Measurements from ENCODE around the gene AFDN.

AFDN gene

GRCh38 chr6:167906899-167907298, 80.2 kb downstream of the AFDN start:
- no peak for TF ChIP-seq CTCF (IDR thresholded peaks at IDR 0.05; ENCODE audit: insufficient read depth, low read length, poor library complexity, severe bottlenecking)
- no peak for TF ChIP-seq EZH2phosphoT487 (conservative IDR thresholded peaks at IDR 0.05; ENCODE audit: low read length)
- Histone ChIP-seq H2AFZ (ENCODE audit: low read depth, low read length, severe bottlenecking) (no peak overlapping the region), H3K9ac (ENCODE audit: low read length) (no peak overlapping the region), H3K9me3 (ENCODE audit: insufficient read depth, low read length) (no peaks in the 10 kb centered on the region), H3K9me2 (replicated peaks; ENCODE audit: insufficient read depth, low read length) (no peaks in the 10 kb centered on the region), H3K27me3 (ENCODE audit: low read length) (no peaks in the 10 kb centered on the region), H3K27ac (ENCODE audit: low read depth, low read length) (no peak overlapping the region), H3F3A (ENCODE audit: insufficient read depth) (no peaks in the 10 kb centered on the region), H3K79me2 (ENCODE audit: insufficient read depth, low read length) (no peaks in the 10 kb centered on the region), H3K36me3 (ENCODE audit: low read length) (no peaks in the 10 kb centered on the region; the same call in 1 of the 2 replicates), H4K20me1 (ENCODE audit: low read depth, low read length) (no peaks in the 10 kb centered on the region), H3K4me2 (ENCODE audit: low read depth, low read length, poor library complexity, severe bottlenecking) (no peak overlapping the region), H3K4me3 (ENCODE audit: insufficient read depth, low read length, poor library complexity, severe bottlenecking) (no peak overlapping the region)

GRCh38 chr6:167907837-167908681, 81.3 kb downstream of the AFDN start:
- H3K9me2 ChIP-seq (replicated peaks; ENCODE audit: insufficient read depth, low read length) = no peaks in the 10 kb centered on the region
- H4K20me1 ChIP-seq (ENCODE audit: low read depth, low read length) = no peaks in the 10 kb centered on the region
- TF ChIP-seq EZH2phosphoT487 (conservative IDR thresholded peaks at IDR 0.05; ENCODE audit: low read length) (no peak), CTCF (IDR thresholded peaks at IDR 0.05; ENCODE audit: insufficient read depth, low read length, poor library complexity, severe bottlenecking) (no peak)
- no peak overlapping the region for H3K4me2 ChIP-seq (ENCODE audit: low read depth, low read length, poor library complexity, severe bottlenecking)
- no peaks in the 10 kb centered on the region for H3K79me2 ChIP-seq (ENCODE audit: insufficient read depth, low read length)
- no peaks in the 10 kb centered on the region; the same call in 1 of the 2 replicates for H3K36me3 ChIP-seq (ENCODE audit: low read length)
- H3K9ac ChIP-seq (ENCODE audit: low read length) = no peak overlapping the region
- H3F3A ChIP-seq (ENCODE audit: insufficient read depth) = no peaks in the 10 kb centered on the region
- H3K9me3 ChIP-seq (ENCODE audit: insufficient read depth, low read length) = no peaks in the 10 kb centered on the region
- no peaks in the 10 kb centered on the region for H3K27me3 ChIP-seq (ENCODE audit: low read length)
- no peak overlapping the region for H2AFZ ChIP-seq (ENCODE audit: low read depth, low read length, severe bottlenecking)
- no peak overlapping the region for H3K4me3 ChIP-seq (ENCODE audit: insufficient read depth, low read length, poor library complexity, severe bottlenecking)
- H3K27ac ChIP-seq (ENCODE audit: low read depth, low read length) = no peak overlapping the region

GRCh38 chr6:167910007-167910406, 83.3 kb downstream of the AFDN start:
- TF ChIP-seq EZH2phosphoT487 (conservative IDR thresholded peaks at IDR 0.05; ENCODE audit: low read length) (no peak), CTCF (IDR thresholded peaks at IDR 0.05; ENCODE audit: insufficient read depth, low read length, poor library complexity, severe bottlenecking) (no peak)
- no peaks in the 10 kb centered on the region for H3K9me2 ChIP-seq (replicated peaks; ENCODE audit: insufficient read depth, low read length)
- H2AFZ ChIP-seq (ENCODE audit: low read depth, low read length, severe bottlenecking) = no peak overlapping the region
- no peaks in the 10 kb centered on the region; the same call in 1 of the 2 replicates for H3K36me3 ChIP-seq (ENCODE audit: low read length)
- no peaks in the 10 kb centered on the region for H4K20me1 ChIP-seq (ENCODE audit: low read depth, low read length)
- H3K4me3 ChIP-seq (ENCODE audit: insufficient read depth, low read length, poor library complexity, severe bottlenecking) = no peak overlapping the region
- H3K79me2 ChIP-seq (ENCODE audit: insufficient read depth, low read length) = no peaks in the 10 kb centered on the region
- H3K9me3 ChIP-seq (ENCODE audit: insufficient read depth, low read length) = no peaks in the 10 kb centered on the region
- no peaks in the 10 kb centered on the region for H3K27me3 ChIP-seq (ENCODE audit: low read length)
- no peak overlapping the region for H3K27ac ChIP-seq (ENCODE audit: low read depth, low read length)
- no peak overlapping the region for H3K9ac ChIP-seq (ENCODE audit: low read length)
- H3K4me2 ChIP-seq (ENCODE audit: low read depth, low read length, poor library complexity, severe bottlenecking) = no peak overlapping the region
- H3F3A ChIP-seq (ENCODE audit: insufficient read depth) = no peaks in the 10 kb centered on the region

Measured in SU-DHL-6 (cell line).